HG03457 (cell line): ENCODE measurements around the gene MARS2.
"Not testable (repeated sequence)": the region's sequence is repeated elsewhere in the genome, so short reads cannot be mapped to it uniquely, and the experiment has no call there.

Experiments
- ATAC-seq: cut with Tn5 transposase; IDR thresholded peaks from one replicate; pipeline ENCODE4 v1.9.1; 2021; ENCODE audit warnings: moderate number of reproducible peaks; ENCODE audit not compliant: unreplicated experiment

MARS2 gene

DNA sequence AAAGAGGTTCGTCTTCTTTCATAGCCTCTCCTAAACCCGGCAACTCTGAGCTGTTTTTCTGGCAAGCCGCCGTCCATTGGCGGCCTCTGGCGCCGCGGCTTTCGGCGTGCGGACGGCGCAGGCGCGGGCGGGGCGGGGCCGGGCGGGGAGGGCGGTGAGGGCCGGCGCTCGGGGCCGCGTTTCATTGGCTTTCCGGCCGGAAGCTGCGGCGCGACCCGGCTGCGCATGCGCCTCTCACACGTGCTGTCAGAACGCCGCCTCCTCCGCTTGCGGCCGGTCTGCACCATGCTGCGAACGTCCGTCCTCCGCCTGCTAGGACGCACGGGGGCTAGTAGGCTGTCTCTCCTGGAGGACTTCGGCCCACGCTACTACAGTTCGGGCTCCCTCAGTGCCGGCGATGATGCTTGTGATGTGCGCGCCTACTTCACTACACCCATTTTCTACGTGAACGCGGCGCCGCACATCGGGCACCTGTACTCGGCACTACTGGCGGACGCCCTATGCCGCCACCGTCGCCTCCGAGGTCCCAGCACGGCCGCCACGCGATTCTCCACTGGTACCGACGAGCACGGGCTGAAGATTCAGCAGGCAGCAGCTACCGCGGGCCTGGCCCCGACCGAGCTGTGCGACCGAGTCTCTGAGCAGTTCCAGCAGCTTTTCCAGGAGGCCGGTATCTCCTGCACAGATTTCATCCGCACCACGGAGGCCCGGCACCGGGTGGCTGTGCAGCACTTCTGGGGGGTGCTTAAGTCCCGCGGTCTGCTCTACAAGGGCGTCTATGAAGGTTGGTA lies at the start of gene MARS2:
TSS of gene MARS2 (plus strand) at position 249 of the 791 bp plus-strand sequence. CDS start at position 286, 37 bp downstream.
- ATAC-seq: peak; percentile 75

DNA sequence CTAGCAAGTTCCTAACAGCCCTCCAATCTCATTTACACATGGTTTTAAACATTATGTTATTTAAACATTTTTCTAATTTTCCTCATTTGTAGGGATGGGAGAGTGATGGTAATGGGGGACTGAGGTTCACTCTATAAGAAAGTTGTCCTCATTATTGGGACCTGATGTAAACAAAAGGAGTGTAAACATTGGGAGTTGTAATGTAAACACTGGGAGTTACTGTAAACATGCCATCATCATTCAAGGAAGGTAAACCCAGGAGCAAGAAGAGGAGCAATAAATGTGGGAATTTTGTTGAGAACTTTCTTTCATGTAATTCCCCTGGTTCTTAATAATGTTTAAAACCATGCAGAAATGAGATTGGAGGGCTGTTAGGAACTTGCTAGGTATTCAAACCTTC lies 47.6 kb upstream of the MARS2 start:
- no peak for ATAC-seq

DNA sequence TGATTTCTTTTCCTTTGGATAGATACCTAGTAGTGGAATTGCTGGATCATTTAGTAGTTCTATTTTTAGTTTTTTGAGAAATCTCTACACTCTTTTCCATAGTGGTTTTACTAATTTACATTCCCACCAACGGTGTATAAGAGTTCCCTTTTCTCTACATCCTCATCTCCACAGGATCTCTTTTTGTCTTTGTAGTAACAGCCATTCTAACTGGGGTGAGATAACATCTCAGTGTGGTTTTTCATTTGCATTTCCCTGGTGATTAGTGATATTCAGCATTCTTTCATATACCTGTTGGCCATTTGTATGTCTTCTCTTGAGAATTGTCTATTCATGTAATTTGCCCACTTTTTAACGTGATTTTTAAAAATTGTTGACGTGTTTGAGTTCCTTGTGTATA lies 43.5 kb upstream of the MARS2 start:
- no peak for ATAC-seq

DNA sequence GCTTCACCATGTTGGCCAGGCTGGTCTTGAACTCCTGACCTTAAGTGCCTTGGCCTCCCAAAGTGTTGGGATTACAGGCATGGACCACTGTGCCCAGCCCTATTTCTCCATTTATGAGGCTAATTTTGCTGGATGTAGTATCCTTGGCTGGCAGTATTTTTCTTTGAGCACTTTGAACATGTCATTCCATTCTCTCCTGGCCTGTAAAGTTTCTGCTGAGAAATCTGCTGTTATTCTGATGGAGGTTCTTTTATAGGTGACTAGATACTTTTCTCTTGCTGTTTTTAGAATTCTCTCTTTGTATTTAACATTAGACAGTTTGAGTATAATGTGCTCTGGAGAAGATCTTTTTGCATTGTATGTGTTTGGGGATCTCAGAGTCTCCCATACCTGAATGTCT lies 38.9 kb upstream of the MARS2 start:
- no peak for ATAC-seq

DNA sequence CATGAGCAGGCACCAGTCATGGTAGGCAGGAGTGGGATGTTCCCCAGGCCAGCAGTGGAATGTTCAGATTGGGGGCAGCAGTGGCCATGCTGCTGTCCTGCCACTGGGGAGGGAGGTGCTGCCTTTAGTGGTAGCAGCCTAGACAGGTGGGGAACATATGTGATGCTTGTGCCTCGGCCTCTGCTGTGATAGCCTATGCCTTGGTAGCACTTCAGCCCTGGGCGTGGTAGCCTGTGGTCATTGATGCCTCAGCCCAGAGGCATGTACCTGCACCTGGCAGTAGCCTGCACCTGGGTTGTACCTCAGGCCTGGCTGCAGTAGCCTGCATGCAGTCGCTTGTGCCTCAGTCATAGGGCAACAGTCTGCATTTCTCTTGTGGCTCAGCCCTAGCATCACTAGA lies 36.9 kb upstream of the MARS2 start:
- ATAC-seq: no peak

DNA sequence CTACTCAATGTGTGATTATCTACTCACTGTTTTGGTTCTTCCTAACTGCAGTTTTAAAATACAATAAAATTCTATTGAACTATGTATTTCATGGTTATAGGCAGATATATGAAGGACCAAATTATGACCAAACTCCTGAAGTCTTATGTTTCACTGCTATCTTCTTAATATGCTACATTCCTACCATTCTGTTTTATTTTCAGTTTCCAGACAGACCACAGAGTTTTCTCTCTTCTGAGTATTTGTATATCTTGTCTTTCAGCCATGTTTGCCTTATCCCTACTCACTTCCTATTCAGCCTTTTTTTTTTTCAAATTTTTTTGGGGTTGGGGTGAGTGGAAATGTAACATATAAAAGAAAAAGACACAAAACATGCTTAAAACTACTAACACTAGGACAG lies 36.1 kb upstream of the MARS2 start:
- ATAC-seq: no peak

DNA sequence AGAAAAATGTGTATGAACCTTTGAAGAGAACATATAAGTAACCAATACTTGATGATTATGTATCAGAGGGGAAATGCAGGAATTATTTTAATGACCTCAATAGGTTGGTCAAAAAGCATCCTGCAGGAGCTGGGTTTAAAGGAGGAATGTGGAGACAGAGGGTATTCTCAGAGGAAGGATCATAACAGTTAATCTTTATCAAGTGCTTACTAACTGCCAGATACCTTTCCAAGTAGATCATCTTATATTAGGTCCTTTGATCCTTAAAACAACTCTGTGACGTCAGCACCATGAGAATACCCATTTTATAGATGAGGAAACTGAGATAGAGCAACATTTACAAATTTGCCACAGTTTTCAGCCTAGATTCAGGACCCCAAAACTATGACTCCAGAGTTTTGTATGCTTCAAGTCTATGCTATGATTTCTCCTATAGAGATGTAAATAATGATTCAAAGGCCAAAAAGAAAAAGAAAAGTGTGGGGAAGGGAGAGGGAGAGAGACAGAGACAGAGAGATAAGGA lies 32.7 kb upstream of the MARS2 start:
- ATAC-seq: no peak

DNA sequence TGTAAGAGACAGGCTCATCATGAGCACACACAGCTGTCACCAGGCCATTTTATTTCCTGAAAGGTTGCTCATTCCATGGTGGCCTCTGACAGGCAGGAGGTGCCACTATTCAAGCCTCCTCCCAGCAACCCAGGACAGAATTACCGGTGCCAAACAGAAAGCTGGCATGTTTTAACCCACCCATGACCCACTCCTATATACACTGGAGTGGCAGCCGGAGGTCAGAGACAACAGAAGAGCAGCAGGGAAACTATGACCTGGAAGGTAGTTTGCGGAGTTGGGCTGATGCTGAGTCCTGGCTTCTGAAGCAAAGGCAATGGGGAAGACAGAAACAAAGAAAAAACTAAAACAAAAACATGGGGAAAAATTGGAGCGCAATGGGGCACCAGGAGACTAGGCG lies 32.1 kb upstream of the MARS2 start:
- ATAC-seq: no peak

DNA sequence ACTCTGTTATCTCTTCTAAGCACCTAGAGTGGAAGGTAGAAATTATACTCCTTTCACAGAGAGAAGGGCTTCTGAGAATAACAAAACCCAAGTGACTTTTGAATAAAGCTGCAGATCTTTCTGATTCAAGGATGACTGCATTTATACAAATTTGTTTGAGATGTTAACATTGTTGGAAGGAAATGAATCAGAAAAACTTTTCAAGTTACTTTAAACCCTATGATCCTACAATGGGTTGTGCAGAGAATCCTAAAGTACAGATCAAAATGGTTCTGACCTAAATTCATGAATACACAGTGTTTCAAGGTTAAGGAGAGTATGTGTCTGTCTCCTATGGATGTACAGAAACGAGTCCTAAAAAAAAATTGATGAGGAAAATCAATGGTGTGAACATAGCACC lies 31.6 kb upstream of the MARS2 start:
- no peak for ATAC-seq

DNA sequence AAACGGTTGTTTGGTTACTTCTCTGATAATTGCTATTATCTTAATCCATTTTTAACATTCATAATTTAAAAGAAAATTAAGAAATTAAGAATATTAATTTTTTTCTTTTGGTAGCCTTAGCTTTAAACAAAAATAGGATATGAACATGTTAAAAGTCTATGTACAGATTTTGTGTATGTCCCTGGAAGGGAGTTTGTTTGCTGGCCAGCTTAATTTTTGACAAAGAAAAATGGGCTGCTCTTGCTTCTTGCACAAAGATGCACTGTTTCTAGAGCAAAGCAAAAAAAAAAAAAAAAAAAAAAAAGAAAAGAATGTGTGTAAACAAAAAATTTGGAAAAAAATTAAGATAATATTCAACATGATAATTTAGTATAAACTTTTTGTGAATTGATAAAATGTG lies 31.1 kb upstream of the MARS2 start:
- no peak for ATAC-seq

DNA sequence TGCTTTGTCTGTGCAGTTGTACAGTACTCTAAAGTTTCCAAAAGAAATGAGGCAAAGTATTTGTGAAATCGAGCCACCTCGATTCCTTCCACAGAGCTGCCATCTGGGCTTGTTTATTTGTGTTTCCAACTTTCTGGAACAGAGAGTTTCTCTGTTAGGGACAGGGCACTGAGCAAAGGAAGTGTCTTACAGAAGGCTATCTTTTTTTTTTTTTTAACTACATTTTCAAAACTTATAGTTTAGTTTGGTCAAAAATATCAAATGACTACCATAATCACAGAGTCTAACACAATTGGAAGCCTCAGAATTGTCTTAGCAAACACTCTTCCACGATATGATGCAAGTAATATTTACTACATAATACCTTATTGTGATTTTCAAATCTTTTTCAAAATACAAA lies 30.6 kb upstream of the MARS2 start:
- ATAC-seq: no peak

DNA sequence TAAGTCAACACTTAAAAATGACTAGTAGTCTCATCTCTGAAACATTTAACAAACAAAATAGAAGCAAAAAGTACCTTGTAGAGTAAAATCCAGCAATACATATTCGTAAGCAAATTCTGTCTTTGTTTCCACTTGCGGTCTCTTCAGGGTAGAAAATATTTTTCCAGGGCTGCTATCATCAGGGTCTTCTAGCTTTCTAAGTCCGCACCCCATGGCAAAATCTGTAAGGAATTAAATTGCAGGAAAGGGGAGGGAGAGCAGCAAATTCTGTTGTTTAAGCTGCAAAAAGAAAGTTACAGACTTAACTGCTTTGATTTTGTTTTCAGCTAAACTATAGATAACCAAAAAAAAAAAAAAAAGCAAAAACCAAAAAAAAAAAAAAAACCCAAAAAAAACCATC lies 29.9 kb upstream of the MARS2 start, which contains the start of gene RFTN2:
TSS of gene RFTN2 (minus strand) at position 342 of the 400 bp plus-strand sequence. CDS start at position 213, 129 bp downstream.
- no peak for ATAC-seq

DNA sequence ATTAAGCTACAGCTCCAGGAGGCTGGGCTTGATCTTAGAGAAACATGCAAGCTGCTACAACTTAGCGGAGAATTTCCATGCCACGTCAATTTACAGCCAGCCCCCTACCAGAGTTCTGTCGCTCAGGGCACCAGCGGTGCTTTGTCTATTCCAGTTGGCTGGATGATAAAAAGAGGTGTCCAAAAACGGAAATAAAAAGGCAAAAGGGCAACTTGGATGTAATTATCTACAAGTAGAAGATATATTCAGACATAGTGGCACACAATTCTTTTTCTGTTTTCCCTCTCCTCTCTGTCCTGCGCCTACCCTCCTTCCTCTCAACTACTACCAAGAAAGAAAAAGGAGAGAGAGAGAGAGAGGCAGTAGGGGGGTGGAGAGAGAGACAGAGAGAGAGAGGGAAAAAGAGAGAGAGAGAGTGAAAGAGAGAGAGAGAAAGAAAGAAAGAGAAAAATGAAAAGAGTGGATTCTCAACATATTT lies 29.4 kb upstream of the MARS2 start:
- no peak for ATAC-seq

DNA sequence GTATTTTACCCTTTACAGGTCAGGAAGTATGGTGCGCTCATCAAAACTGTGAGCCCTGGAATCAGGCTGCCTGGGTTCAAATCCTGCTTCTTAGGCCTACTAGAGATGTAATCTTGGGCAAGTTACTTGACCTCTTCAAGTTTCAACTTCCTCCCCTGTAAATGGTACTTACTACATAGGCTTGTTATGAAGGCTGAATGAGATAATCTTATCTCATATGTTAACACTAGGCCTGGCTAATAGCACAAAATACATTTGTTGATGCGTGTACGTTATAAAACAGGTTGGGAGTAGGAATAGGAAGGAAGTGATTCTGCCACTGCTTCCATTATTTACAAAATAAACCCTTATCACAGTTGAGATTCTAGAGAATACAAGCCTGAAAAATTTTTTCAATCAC lies 28.1 kb upstream of the MARS2 start:
- ATAC-seq: no peak

DNA sequence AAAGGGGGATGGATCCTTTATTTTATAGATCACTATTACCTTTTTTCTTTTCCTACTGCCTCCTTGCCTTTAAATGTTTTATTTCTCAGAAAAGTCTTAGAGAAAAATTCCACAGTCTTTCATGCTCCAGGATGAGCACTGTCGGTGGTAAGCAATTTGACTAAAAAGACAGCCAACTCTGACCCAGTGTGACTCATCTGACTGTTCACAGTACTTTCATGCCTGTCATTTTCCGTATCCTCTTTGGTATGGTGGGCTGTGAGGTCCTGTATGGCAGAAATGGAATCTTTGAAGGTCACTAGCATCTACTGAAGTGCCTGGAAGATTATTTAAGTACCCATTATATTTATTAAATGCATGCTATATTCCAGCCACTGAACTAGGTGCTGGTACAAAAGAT lies 27.7 kb upstream of the MARS2 start:
- ATAC-seq: no peak

DNA sequence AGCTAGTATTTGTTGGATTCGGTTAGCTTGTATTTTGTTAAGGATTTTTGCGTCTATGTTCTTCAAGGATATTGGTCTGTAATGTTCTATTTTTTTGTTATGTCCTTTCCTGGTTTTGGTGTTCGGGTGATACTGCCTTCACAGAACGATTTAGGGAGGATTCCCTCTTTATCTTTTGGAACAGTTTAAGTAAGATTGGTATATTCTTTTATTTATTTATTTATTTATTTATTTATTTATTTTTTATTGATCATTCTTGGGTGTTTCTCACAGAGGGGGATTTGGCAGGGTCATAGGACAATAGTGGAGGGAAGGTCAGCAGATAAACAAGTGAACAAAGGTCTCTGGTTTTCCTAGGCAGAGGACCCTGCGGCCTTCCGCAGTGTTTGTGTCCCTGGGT lies 10.0 kb upstream of the MARS2 start:
- not testable (repeated sequence) for ATAC-seq

DNA sequence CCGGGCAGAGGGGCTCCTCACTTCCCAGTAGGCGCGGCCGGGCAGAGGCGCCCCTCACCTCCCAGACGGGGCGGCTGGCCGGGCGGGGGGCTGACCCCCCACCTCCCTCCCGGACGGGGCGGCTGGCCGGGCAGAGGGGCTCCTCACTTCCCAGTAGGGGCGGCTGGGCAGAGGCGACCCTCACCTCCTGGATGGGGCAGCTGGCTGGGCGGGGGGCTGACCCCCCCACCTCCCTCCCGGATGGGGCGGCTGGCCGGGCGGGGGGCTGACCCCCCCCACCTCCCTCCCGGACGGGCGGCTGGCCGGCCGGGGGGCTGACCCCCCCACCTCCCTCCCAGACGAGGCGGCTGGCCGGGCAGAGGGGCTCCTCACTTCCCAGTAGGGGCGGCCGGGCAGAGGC lies 9.2 kb upstream of the MARS2 start:
- not testable (repeated sequence) for ATAC-seq

DNA sequence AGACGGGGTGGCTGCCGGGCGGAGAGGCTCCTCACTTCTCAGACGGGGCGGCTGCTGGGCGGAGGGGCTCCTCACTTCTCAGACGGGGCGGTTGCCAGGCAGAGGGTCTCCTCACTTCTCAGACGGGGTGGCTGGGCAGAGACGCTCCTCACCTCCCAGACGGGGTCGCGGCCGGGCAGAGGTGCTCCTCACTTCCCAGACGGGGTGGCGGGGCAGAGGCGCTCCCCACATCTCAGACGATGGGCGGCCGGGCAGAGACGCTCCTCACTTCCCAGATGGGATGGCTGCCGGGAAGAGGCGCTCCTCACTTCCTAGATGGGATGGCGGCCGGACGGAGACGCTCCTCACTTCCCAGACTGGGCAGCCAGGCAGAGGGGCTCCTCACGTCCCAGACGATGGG lies 8.6 kb upstream of the MARS2 start:
- not testable (repeated sequence) for ATAC-seq

DNA sequence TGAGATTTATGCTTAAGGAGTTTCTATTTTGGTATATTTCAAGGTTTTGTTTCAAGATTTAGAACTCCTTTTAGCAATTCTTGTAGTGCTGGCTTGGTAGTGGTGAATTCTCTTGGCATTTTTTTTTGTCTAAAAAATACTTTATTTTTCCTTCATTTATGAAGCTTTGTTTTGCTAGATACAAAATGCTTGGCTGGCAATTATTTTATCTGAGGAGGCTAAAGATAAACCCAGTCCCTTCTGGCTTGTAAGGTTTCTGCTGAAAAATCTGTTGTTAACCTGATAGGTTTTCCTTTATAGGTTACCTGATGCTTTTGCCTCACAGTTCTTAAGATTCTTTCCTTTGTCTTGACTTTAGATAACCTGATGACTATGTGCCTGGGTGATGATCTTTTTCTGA lies 5.4 kb upstream of the MARS2 start:
- ATAC-seq: not testable (repeated sequence)

DNA sequence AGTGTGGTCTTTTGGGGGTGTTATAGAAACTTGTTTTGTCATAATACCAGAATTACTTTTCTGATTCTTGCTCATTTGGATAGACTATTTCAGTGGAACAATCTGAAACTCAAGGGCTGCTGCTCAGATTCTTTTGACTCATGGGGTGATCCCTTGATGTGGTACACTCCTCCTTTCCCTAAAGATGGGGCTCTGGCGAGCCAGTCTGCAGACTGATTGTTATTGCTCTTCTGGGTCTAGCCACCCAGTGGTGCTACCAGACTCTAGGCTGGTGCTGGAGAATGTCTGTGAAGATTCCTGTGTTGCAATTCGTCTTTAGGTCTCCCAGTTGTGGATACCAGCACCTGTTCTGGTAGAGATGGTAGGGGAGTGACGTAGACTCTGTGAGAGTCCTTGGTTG lies 4.2 kb upstream of the MARS2 start:
- ATAC-seq: no peak

DNA sequence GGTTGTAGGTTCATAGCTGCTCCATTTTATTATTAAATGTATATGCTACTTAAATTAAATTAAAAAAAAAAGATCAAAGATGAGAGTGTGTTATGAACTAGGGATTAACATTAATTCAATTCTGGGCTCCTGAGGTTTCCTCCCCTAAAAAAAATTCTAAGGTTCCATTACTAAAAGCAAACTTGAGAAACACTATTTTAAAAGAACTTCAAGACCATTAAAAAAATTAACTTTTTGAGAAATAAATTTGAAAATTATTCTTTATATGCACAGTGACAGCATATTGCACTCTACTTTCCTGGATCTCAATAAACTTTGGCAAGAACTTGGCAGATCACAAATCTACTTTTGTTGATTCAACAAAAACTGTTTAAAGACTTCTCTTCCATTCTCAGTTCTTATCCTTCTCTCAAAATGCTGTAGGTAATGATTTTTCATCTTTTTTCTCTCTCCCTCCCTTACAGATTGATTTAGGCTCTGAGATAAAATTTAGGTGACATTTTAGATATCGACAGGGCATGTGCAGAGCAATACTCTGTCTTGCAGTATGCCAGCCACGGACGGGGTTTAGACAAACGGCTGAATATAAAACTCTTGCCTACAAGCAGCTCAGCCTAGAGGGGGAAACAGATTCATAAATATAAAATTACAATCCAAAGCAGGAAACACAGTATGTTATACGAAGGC lies 592 bp upstream of the MARS2 start:
- ATAC-seq: peak; percentile 27
